ENCODE measurements around the gene PRR5.

The PRR5 gene

DNA sequence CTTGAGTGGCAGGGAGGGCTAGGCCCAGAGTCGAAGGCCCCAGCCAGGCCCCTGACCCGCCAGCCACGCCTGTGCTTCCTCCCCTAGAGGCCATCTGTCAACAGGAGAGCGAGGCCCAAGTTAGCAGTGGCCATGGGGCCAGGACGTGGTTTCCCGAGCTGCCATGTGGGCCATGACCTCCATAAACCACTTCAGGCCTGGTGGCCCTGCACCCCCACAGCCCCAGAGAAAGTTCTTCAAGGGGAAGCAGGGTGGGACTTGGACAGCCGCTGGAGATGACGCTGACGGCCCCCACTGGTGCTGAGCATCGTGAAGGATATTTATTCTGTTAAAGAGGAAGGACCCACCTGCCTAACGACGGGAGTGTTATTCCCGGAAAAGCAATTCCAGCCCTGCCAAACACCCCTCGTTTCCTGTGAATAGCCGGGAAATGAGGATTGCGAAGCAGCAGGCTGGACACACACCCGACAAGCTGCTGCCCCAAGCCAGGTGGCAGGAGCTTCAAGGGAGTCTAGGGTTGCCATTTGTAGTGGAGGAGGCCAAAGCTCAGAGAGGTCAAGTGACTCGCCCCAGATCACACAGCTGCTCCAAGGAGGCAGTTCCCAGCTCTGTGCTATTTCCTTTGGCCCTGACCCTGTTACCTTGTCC, 12.8 kb downstream of the PRR5 start:
- DNase-seq (ENCODE audit: low read depth in 2 of 2) = no peak

DNA sequence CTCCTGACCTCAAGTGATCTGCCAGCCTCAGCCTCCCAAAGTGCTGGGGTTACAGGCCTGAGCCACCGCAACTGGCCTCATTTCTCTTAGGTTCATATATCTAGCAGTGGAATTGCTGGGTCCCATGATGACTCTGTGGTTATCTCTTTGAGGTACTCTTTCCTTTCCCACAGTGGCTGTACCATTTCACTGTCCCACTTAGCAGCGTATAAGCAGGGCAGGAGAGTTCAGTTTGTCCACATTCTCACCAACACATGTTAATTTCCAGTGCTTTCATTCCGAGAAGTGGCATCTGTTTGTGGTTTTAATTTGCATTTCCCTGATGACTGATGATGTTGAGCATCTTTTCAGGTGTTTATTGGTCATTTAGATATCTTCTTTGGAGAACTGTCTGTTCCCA, 16.4 kb downstream of the PRR5 start:
- no peak for DNase-seq (ENCODE audit: low read depth in 2 of 2)

DNA sequence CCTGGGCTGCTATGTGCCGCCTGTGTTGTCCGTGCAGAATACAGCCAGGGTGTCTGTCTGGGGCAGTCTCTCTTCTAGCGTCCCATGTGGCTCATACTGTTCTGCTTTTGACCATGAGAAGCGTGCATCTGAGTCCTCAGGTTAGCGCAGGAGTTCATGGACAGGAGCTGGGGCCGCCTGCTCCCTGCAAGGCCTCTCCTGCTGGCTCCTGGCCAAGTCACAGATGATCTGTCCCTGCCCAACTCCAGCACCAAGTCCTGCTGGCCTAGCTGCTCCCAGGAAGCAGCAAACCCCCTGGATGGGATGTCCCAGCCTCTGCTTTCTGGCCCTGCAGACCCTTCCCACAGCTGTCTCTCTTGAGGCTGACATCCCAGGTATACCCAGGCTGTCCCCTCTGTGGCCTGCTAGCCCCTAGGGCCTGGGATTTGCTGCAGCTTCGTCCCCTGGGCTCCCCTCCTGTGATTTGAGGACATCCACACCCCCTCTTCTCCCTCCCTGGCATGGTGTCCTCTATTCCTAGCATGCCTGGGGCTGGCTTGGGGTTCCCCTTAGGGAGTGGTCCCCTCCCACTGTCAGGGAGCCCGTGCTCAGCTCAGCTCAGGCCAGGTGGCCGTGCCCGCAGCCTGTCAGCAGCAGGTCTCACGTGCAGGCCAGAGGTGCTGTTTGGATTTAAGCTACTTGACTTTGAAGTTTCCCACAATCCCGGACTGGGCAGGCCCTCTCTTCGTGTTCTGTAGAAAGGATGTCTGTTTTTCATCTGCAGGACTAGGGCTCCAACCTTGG, 17.8 kb downstream of the PRR5 start:
- DNase-seq (ENCODE audit: low read depth in 2 of 2) = no peak

DNA sequence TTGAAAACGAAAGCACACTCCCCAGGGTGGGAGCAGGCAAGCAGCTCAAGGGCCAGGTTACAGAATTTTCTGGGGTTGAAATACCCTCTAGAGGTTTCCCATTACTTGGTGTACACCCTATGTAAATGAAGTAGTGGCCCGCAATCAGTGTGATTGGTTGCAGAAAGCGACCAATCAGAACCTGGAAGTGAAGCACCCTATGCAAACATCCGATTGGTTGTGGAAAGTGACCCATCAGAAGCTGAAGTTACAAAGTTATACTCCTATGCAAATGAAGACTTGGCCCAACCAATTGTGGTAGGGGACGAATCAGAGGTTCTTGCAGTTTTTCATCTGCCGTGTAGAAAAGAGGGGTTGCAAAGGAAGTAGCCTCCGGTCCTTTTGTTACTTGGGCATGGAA, 19.2 kb downstream of the PRR5 start:
- DNase-seq (ENCODE audit: low read depth in 2 of 2) = no peak

DNA sequence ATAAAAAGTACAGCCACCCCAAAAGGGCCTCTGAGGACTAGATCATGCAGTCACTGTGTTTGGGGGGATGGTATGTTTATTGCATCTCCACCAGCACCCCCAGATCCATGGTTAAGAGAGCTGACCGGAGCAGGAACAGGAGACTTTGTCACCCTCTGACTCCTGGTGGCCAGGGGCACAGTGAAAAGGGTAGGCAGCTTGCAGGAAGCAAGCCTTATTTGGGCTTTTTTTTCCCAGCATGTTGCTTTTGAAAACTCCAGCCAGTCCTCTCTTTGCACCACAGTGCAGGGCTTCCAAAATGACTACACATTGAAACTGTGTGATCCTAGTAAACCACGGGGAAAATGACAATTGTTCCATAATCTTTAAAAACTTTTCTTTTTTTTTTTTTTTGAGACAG, 20.6 kb downstream of the PRR5 start:
- no peak for DNase-seq (ENCODE audit: low read depth in 2 of 2)

DNA sequence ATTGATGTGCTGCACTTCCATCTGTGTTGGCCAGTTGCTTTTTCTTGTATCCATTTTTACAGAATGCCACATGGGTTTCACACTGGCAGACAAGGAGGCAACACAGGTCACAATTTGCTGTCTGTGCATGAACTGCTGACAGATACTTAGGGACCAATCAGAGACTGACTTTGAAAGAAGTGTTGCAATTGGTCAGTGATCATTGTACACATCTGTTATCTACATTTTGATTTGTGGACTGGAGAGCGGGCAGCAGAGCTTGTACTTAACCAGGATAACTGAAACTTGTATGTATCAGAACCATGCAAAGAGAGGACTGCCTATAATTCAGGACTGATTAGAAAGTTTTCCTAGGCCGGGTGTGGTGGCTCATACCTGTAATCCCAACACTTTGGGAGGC, 21.8 kb downstream of the PRR5 start:
- DNase-seq (ENCODE audit: low read depth in 2 of 2) = no peak

DNA sequence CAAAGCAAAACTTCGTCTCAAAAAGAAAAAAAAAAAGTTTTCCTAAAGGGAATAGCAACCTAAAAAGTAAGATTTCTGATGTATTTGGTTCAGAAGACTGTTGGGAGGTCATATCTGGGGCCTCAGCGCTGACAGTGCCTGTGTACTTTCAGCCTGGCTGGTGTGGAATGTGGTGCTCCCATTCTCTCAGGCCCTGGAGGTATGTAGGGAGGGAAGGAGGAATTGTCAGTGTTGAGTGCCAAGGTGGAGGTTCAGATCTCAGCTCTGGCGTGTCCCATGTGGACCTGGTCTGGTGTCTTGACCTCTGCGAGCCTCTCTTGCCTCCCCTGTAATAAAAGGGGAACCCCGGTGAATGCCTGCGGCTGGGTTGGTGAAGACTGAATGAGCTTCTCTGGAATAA, 22.4 kb downstream of the PRR5 start:
- no peak for DNase-seq (ENCODE audit: low read depth in 2 of 2)

DNA sequence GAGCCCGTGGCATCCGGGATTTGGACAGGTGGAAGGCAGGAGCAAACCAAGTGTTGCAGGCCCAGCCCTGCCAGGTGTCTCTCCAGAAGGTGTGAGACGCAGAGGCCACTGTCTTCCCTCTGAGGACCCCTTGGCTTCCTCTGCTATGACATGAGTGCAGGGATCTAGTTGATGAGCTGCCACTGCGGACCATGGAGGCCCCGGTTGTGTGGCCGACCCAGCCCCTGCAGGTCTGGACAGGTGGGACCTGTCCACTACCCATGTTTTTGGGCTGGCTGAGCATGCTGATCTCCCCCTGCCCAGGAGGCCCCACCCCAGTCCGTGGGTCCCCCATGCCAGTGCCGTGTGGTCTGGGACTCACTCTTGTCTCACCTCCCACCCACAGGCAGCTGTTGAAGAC, 22.9 kb downstream of the PRR5 start:
- DNase-seq (ENCODE audit: low read depth in 2 of 2) = no peak

DNA sequence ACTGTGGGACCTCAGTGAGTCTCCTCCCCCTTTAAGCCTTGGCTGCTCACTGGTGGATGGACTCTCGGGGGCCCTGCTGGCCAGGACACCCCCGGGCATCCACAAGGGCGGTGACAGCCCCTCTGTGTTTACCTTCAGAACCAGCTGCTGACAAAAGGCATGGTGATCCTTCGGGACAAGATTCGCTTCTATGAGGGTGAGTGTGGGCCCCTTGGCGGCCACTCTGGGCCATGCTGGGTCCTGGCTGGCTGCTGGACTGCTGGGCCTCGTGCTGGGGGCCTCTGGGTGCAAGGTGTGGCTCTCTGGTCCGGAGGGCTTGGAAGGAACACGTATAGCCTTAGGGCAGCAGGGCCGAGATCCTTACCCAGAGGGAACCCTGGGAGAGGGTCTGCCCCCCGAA, 24.4 kb downstream of the PRR5 start:
- no peak for DNase-seq (ENCODE audit: low read depth in 2 of 2)

DNA sequence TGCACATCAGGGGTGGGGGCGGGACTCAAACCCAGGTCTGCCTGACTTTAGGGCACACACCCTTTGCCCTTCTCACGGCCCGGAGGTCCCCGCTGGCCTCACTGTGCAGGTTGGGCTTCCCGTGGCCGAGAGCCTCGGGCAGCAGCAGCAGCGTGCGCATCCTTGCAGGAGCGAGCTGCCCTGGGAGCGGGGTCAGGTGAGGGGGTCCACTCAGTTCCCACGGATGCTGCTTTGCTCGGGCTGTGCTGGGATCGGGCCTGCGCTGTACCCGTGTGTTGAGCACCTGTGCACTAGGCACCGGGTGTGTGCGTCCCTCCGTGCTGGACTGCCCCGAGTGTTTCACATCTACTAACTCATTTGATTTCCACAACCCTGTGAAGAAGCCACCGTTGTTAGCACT, 25.1 kb downstream of the PRR5 start:
- DNase-seq (ENCODE audit: low read depth in 2 of 2) = no peak

DNA sequence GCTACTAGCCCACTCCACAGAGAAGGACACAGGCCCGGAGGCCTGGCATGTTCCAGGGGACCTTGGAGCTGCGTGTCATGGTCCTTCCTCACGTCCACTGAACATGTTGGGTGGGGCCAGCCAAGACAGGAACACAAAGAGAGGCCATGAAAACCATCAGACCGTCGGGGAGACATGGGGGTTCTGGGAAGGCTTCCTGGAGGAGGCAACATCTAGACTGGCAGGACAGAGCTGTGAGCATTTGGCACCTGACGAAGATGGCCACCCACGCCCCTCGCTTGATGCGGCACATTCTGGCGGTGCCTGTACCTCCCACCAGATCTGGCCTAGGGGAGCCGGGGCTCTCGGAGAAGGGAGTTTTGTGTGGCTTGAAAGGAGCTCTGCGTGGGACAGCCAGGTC, 25.7 kb downstream of the PRR5 start:
- no peak for DNase-seq (ENCODE audit: low read depth in 2 of 2)

DNA sequence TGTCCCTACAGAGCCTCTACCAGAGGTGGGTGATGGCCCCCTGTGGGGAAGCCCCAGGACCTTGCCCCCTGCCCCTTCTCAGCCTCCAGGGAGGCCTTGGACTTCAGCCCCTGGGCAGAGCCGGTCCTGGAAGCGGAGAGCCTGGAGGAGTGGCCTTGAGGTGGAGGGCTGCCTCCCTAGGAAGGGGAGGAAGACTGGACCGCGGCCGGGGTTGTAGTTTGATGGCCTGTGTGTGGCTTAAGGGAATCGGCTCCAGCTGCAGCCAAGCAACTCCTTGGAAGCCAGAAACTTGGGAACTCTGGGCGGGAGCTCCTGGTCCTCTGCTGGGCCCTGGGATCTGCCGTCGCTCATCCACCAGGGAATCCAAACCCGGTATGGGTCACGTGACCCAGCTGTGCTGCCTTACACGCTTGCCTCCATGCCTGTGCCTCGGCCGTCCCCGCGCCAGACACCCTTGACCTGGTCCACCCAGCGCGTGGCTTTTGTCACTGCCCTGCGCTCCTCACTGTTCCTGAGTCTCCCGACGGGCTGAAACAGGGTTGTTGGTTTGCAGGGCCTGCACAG, 26.8 kb downstream of the PRR5 start:
- DNase-seq (ENCODE audit: low read depth in 2 of 2) = no peak

DNA sequence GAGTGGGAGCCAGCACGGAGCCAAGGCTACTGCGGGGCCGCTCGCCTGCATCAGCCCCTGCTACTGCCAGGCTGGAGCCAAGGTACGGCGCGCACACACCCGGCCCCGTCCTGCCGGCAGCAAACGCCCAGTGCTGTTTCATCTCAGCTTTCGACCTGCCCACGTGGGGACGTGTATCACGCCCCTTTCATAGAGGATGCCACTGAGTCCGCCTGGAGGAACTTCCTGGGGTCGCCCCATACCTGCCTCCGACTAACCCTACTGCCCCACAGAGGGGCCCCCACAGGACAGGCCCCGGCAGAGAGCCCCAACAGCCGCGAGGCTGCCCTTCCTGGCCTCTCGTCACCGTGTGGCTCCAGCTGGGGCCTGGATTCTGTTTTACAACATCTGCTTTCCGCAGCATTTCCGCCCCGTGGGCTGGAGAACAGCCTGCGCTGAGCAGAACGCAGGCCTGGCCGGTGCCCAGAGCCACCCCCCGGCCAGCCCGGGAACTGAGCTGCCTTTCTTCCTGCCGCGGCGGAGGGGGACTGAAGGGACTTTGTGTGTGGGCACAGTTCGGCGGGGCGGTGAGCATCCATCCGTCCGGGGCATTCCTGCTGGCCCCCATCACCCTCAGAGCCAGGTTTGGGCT, 27.5 kb downstream of the PRR5 start:
- no peak for DNase-seq (ENCODE audit: low read depth in 2 of 2)

DNA sequence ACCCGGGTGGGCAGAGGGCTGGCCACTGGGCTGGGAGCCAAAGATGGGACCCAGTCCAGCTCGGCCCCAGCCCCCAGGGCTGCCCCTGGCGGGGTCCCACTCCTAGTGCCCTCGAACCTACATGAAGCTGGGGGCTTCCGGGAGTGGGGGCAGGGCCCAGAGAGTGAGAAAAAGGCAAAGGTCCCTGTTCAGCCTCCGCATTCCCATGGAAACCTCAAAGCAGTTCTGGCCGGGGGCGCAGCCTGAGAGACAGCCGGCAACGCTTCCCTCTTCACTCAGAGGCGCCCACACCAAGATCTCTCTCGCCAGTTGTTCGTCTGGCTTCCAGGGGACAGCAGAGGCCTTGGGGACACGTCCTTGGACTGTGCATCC, 28.0 kb downstream of the PRR5 start:
- no peak for DNase-seq (ENCODE audit: low read depth in 2 of 2)

DNA sequence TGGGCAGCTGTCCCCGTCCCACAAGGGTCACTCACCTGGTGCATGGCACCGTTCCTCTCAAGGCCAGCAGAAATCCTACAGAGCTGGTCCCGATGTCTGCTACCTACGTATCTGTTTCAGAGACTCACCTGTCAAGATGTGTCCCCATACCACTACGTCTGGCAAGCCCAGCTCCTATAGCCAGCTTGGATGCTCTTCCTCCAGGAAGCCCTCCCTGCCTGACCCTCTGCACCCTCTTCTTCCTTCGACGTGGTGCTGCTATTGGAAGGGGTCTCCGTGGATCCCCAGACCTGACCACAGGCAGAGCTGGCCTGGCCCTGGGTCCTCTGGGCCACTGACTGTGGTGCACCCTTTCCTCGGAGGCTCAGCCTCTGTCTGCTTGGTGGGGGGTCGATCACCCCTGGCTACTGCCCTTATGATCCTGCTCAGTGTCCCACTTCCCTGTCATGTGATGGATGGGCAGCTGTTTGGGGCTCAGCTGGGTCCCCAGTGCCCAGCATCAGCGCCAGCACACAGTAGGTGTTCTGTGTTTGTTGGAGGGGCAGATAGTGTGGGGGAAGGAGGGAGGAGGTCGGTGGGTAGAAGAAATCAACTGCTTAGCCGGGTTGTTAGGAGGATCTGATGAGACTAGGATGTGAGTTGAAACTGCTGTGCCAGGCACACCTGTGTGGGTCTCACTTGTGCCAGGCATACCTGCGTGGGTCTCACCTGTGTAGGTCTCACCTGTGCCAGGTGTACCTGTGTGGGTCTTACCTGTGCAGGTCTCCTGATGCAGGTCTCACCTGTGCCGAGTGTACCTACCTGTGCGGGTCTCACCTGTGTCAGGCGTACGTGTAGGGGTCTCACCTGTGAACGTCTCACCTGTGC, 28.7 kb downstream of the PRR5 start:
- DNase-seq (ENCODE audit: low read depth in 2 of 2) = no peak

DNA sequence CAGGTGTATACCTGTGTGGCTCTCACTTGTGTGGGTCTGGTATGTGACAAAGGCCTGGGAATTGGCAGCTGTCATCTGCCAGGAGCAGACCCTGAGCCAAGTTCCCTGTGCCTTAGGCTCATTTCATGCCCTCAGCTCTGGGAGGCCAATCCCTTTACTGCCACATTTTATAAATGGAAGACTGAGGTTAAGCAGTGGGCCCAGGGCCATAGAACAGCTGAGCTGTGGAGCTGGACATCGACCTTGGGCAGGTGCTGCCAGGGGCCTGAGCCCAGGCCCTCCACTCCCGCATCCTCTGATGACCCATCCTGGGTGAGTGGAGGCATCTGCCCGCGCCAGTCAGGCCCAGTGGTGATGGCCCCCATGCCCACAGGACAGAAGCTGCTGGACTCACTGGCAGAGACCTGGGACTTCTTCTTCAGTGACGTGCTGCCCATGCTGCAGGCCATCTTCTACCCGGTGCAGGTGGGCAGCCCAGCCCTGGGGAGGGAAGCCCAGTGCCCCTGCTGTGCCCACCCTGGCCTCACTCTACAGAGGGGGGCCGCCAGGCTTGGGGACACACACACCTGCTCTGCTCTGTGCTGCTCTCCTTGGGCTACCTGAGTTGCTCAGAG, 29.5 kb downstream of the PRR5 start:
- DNase-seq (ENCODE audit: low read depth in 2 of 2) = no peak

DNA sequence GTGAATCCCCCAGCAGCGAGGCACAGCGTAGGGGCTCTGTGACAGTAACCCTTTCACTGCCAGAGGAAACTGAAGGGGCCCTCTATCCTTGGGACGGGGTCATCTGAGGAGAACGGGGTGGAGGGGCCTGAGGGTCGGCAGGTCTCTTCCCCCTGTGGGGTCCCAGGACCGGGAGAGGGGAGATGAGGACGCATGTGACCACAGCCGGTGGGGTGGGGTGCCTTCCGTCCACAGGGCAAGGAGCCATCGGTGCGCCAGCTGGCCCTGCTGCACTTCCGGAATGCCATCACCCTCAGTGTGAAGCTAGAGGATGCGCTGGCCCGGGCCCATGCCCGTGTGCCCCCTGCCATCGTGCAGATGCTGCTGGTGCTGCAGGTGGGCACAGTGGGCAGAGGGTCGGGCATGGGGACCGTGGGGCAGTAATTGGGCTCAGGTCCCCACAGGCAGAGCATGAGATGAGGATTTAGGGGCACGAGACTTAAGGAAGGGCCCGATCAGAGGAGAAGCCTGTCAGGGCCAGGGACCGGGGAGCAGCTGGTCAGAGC, 30.1 kb downstream of the PRR5 start:
- DNase-seq (ENCODE audit: low read depth in 2 of 2) = no peak

DNA sequence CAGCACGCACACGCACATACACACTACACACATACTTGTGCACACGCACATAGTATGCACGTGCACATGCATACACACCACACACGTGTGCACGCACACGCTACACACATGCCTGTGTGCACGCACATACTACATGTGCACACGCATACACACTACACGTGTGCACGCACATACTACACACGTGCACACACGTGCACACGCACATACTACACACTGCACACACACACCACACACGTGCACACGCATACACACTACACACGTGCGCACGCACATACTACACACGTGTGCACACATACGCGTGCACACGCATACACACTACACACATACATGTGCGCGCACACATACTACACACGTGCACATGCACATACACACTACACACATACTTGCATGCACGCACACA, 30.7 kb downstream of the PRR5 start:
- DNase-seq (ENCODE audit: low read depth in 2 of 2) = no peak

DNA sequence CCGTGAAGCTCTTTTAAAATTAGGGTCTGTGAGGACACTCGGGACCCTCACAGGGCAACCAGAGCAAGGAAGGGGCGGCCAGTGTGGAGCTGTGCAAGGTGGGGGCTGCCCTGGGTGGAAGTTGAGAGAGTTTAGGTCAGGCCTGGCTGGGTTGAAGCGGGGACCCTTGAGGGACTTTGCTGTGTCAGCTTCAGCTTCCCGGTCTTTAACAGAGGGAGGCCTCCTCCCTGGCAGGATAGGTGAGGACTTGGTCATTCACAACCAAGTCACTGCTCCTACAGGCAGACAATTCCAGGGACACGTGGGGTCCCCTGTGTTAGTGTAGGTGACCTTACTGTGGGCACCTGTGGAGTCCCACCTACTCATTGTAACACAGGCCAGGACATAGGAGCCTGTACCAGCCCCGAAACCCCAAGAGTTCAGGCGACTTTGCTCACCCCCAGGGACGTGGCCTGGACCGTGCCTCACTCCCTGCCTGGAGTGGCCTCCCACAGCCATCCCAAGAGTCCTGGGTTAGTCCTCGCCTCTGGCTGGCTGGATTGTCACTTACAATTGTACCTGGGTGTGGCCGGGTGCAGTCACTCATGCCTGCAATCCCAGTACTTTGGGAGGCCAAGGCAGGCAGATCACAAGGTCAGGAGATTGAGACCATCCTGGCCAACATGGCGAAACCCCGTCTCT, 31.6 kb downstream of the PRR5 start:
- DNase-seq (ENCODE audit: low read depth in 2 of 2) = no peak

DNA sequence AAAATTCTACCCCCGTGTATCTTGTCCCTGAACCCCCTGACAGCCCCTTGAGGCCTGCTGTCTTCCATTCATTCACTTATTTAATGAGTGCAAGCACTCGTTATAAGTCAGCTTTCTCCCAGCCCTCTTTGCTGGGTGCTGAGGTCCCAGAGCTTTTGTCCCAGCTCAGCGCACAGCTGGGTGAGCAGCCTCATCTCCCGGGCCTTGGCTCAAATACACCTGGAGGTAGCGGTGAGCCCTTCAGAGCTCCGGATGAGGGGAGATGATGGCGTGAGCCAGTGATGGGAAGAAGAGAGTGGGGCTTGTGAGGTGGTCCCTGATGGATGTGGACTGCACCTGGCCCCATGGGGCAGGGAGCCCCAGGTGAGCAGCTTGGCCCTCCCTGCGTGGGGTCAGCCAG, 32.3 kb downstream of the PRR5 start:
- DNase-seq (ENCODE audit: low read depth in 2 of 2) = no peak
